ENCODE data around the gene SIGLEC11. TPM values are rescaled to one million over a fixed set of nuclear protein-coding genes. Genes with fewer than 3 reads are reported as not detected.

The SIGLEC11 gene
- polyA plus RNA-seq, 4 donors = 0.45 to 37.2 (median 0.80) TPM

- no peak overlapping the region for H3K27ac ChIP-seq (ENCODE audit: low read depth in 1 of 3, low read length in 2 of 3)
- FAIRE-seq (no peak), DNase-seq (no peak)
- 96 to 97% (median 97%) methylated on average over 8 of the region's 8 CpGs for WGBS, 3 donors
- H3K9me3 ChIP-seq (ENCODE audit: control insufficient read depth in 2 of 2, insufficient read depth in 1 of 2, low read depth in 1 of 2, low read length in 1 of 2) = no peaks in the 10 kb centered on the region
- peaks cover 18 to 94% (median 42%) of the 10 kb centered on the region in 3 donors for H3K36me3 ChIP-seq (ENCODE audit: control insufficient read depth in 3 of 3, insufficient read depth in 2 of 3, low read depth in 1 of 3, low read length in 3 of 3)
- H3K27me3 ChIP-seq (ENCODE audit: control insufficient read depth in 3 of 3, insufficient read depth in 3 of 3, low read length in 3 of 3) = no peaks in the 10 kb centered on the region
- H3K4me1 ChIP-seq (ENCODE audit: control insufficient read depth in 3 of 3, insufficient read depth in 2 of 3, low read depth in 1 of 3, low read length in 2 of 3) = peaks cover 0 to 2% (median 0%) of the 10 kb centered on the region in 3 donors
- no peak overlapping the region for H3K4me3 ChIP-seq (ENCODE audit: low read depth in 1 of 3, low read length in 3 of 3)
Observed at GRCh38 chr19:50001775-50002174, 40.8 kb upstream of the SIGLEC11 start.

GRCh38 chr19:50000841-50001557 lies 40.0 kb upstream of the SIGLEC11 start:
- no peak overlapping the region for H3K27ac ChIP-seq (ENCODE audit: low read depth in 1 of 3, low read length in 2 of 3)
- peaks cover 0 to 2% (median 0%) of the 10 kb centered on the region in 3 donors for H3K4me1 ChIP-seq (ENCODE audit: control insufficient read depth in 3 of 3, insufficient read depth in 2 of 3, low read depth in 1 of 3, low read length in 2 of 3)
- no peaks in the 10 kb centered on the region for H3K9me3 ChIP-seq (ENCODE audit: control insufficient read depth in 2 of 2, insufficient read depth in 1 of 2, low read depth in 1 of 2, low read length in 1 of 2)
- DNase-seq (no peak), FAIRE-seq (no peak)
- H3K27me3 ChIP-seq (ENCODE audit: control insufficient read depth in 3 of 3, insufficient read depth in 3 of 3, low read length in 3 of 3) = no peaks in the 10 kb centered on the region
- no peak overlapping the region for H3K4me3 ChIP-seq (ENCODE audit: low read depth in 1 of 3, low read length in 3 of 3)
- WGBS, 3 donors = 88 to 95% (median 89%) methylated on average over 16 of the region's 16 CpGs
- H3K36me3 ChIP-seq (ENCODE audit: control insufficient read depth in 3 of 3, insufficient read depth in 2 of 3, low read depth in 1 of 3, low read length in 3 of 3) = peaks cover 16 to 96% (median 42%) of the 10 kb centered on the region in 3 donors

DNA sequence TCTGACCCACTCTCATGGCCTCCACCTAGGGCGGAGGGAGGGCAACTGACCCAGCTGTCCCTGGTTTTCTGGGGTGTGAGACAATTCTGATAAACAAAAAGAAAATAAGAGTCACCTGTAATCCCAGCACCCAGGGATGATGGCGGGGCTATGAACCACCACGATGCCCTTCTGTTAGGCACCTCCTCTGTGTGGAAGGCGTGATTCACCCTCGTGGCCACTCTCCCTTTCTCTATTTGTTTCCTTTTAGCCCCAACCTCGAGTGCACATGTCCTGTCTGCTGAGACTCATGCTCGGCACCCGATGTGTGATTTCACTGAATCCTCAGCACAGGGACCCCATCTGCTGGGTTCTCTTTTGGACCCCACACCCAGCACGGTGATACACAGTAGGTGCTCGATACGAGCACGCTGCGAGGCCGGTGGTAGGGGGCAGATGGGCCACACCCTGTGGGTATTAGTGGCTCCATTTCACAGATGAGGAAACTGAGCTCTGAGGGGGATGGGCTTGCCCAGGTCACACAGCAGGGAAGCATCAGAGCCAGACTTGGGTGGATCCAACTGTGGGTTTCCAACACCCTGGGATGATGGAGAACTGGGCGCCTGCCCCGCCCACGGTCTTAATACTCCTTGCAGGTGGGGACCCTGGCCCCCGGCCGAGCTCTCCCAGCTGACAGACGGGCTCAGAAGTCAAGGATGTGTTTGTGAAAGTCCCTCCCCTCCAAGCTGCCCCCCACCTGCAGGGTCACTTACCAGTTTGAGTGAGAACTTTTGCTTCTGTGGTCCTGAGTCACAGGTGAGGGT lies 39.3 kb upstream of the SIGLEC11 start:
- Histone ChIP-seq H3K9me3 (ENCODE audit: control insufficient read depth in 2 of 2, insufficient read depth in 1 of 2, low read depth in 1 of 2, low read length in 1 of 2) (no peaks in the 10 kb centered on the region), H3K4me1 (ENCODE audit: control insufficient read depth in 3 of 3, insufficient read depth in 2 of 3, low read depth in 1 of 3, low read length in 2 of 3) (peaks cover 0 to 2% (median 0%) of the 10 kb centered on the region in 3 donors), H3K27me3 (ENCODE audit: control insufficient read depth in 3 of 3, insufficient read depth in 3 of 3, low read length in 3 of 3) (no peaks in the 10 kb centered on the region), H3K27ac (ENCODE audit: low read depth in 1 of 3, low read length in 2 of 3) (no peak overlapping the region), H3K36me3 (ENCODE audit: control insufficient read depth in 3 of 3, insufficient read depth in 2 of 3, low read depth in 1 of 3, low read length in 3 of 3) (peaks cover 16 to 96% (median 40%) of the 10 kb centered on the region in 3 donors), H3K4me3 (ENCODE audit: low read depth in 1 of 3, low read length in 3 of 3) (no peak overlapping the region)
- DNase-seq (no peak), FAIRE-seq (no peak)
- 90 to 94% (median 92%) methylated on average over 20 of the region's 20 CpGs for WGBS, 3 donors

DNA sequence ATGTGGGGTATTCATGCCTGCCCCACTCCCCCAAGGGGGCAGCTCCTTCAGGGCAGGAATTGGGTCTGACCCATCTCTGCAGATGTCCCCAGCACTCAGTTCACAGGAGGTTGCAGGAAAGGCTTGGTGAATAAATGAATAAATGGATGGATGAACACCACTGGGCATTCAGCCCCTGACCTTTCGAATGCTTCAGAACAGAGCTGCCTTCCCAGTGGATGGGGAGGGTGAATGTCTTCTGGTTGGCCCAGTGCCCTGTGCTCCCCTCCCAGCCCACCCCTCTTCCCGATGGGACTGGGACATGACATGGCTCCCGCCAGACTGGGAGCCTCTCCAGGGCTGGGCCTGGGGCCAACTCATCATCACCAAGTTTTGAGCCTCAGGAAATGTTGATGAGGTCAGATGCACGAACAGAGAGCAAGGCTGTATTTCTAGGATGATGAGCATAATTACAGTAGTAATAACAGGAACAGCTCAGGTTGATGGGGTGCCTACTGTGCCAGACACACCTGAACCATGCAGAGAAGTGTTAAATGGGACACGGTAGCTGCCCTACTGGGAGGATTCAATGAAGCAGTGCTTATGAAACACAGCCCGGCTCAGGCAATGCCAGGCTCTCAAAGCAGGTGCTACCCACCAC lies 38.5 kb upstream of the SIGLEC11 start:
- Histone ChIP-seq H3K36me3 (ENCODE audit: control insufficient read depth in 3 of 3, insufficient read depth in 2 of 3, low read depth in 1 of 3, low read length in 3 of 3) (peaks cover 16 to 96% (median 45%) of the 10 kb centered on the region in 3 donors), H3K27ac (ENCODE audit: low read depth in 1 of 3, low read length in 2 of 3) (no peak overlapping the region), H3K4me1 (ENCODE audit: control insufficient read depth in 3 of 3, insufficient read depth in 2 of 3, low read depth in 1 of 3, low read length in 2 of 3) (peaks cover 0 to 2% (median 0%) of the 10 kb centered on the region in 3 donors), H3K9me3 (ENCODE audit: control insufficient read depth in 2 of 2, insufficient read depth in 1 of 2, low read depth in 1 of 2, low read length in 1 of 2) (no peaks in the 10 kb centered on the region), H3K27me3 (ENCODE audit: control insufficient read depth in 3 of 3, insufficient read depth in 3 of 3, low read length in 3 of 3) (no peaks in the 10 kb centered on the region), H3K4me3 (ENCODE audit: low read depth in 1 of 3, low read length in 3 of 3) (no peak overlapping the region)
- FAIRE-seq = no peak
- no peak for DNase-seq
- WGBS, 3 donors = 71 to 89% (median 88%) methylated on average over 6 of the region's 6 CpGs

DNA sequence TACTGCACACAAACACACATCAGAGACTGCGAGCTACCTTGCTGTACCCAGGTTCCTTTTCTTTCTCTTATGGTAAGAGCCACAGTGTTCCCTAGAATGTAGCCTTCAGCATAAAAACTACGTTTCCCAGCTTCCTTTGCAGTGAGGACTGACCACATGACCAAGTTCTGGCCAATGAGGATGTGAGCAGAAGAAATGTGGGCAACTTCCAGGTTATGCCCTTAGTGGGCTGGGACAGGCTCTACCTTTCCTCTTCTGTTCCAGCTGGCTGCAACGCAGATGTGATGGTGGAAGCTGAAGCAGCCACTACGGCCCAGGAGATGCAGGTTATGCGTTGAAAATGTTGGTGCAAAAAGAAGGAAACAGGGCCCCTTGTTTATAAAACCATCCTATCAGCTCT lies 36.7 kb upstream of the SIGLEC11 start:
- 81 to 90% (median 87%) methylated on average over 5 of the region's 5 CpGs for WGBS, 3 donors
- Histone ChIP-seq H3K36me3 (ENCODE audit: control insufficient read depth in 3 of 3, insufficient read depth in 2 of 3, low read depth in 1 of 3, low read length in 3 of 3) (peaks cover 13 to 93% (median 52%) of the 10 kb centered on the region in 3 donors), H3K27ac (ENCODE audit: low read depth in 1 of 3, low read length in 2 of 3) (no peak overlapping the region), H3K4me3 (ENCODE audit: low read depth in 1 of 3, low read length in 3 of 3) (no peak overlapping the region), H3K9me3 (ENCODE audit: control insufficient read depth in 2 of 2, insufficient read depth in 1 of 2, low read depth in 1 of 2, low read length in 1 of 2) (no peaks in the 10 kb centered on the region), H3K4me1 (ENCODE audit: control insufficient read depth in 3 of 3, insufficient read depth in 2 of 3, low read depth in 1 of 3, low read length in 2 of 3) (no peaks in the 10 kb centered on the region), H3K27me3 (ENCODE audit: control insufficient read depth in 3 of 3, insufficient read depth in 3 of 3, low read length in 3 of 3) (no peaks in the 10 kb centered on the region)
- no peak for FAIRE-seq
- DNase-seq = peak; percentile 31 to 37

GRCh38 chr19:49988433-49988832 lies 27.5 kb upstream of the SIGLEC11 start:
- H3K27ac ChIP-seq (ENCODE audit: low read depth in 1 of 3, low read length in 2 of 3) = no peak overlapping the region
- H3K4me1 ChIP-seq (ENCODE audit: control insufficient read depth in 3 of 3, insufficient read depth in 2 of 3, low read depth in 1 of 3, low read length in 2 of 3) = peaks cover 0 to under 1% (median 0%) of the 10 kb centered on the region in 3 donors
- no peak for FAIRE-seq
- 88 to 92% (median 90%) methylated on average over 9 of the region's 9 CpGs for WGBS, 3 donors
- no peak overlapping the region for H3K4me3 ChIP-seq (ENCODE audit: low read depth in 1 of 3, low read length in 3 of 3)
- DNase-seq = no peak
- peaks cover 11 to 81% (median 28%) of the 10 kb centered on the region in 3 donors for H3K36me3 ChIP-seq (ENCODE audit: control insufficient read depth in 3 of 3, insufficient read depth in 2 of 3, low read depth in 1 of 3, low read length in 3 of 3)
- H3K27me3 ChIP-seq (ENCODE audit: control insufficient read depth in 3 of 3, insufficient read depth in 3 of 3, low read length in 3 of 3) = no peaks in the 10 kb centered on the region
- no peaks in the 10 kb centered on the region for H3K9me3 ChIP-seq (ENCODE audit: control insufficient read depth in 2 of 2, insufficient read depth in 1 of 2, low read depth in 1 of 2, low read length in 1 of 2)

DNA sequence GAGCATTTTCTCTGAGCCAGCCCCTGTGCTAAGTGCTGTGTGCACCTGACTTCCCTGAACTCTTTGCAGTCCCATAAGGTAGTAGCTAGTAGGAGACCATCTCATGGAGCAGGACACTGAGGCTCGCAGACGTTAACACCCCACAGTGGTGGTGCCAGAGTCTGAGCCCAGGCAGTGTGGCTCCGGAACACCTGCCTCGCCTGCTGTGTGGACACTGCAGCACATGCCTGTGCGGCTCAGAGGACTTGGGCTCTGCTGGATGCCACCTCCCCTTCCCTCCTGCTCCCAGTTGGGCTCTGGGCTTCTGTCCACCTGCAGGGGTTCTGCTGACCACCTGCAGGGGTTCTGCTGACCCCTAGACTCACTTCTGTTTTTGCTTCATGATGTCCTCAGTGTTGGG lies 27.0 kb upstream of the SIGLEC11 start:
- H3K4me1 ChIP-seq (ENCODE audit: control insufficient read depth in 3 of 3, insufficient read depth in 2 of 3, low read depth in 1 of 3, low read length in 2 of 3) = peaks cover 0 to 5% (median 0%) of the 10 kb centered on the region in 3 donors
- 97 to 99% (median 99%) methylated on average over 5 of the region's 5 CpGs for WGBS, 3 donors
- no peaks in the 10 kb centered on the region for H3K9me3 ChIP-seq (ENCODE audit: control insufficient read depth in 2 of 2, insufficient read depth in 1 of 2, low read depth in 1 of 2, low read length in 1 of 2)
- FAIRE-seq (no peak), DNase-seq (no peak)
- H3K4me3 ChIP-seq (ENCODE audit: low read depth in 1 of 3, low read length in 3 of 3) = no peak overlapping the region
- no peak overlapping the region for H3K27ac ChIP-seq (ENCODE audit: low read depth in 1 of 3, low read length in 2 of 3)
- H3K36me3 ChIP-seq (ENCODE audit: control insufficient read depth in 3 of 3, insufficient read depth in 2 of 3, low read depth in 1 of 3, low read length in 3 of 3) = peaks cover 11 to 84% (median 28%) of the 10 kb centered on the region in 3 donors
- H3K27me3 ChIP-seq (ENCODE audit: control insufficient read depth in 3 of 3, insufficient read depth in 3 of 3, low read length in 3 of 3) = no peaks in the 10 kb centered on the region

- H3K9me3 ChIP-seq (ENCODE audit: control insufficient read depth in 2 of 2, insufficient read depth in 1 of 2, low read depth in 1 of 2, low read length in 1 of 2) = no peaks in the 10 kb centered on the region
- WGBS, 3 donors = 16 to 43% (median 35%) methylated on average over 8 to 9 of the region's 9 CpGs
- H3K36me3 ChIP-seq (ENCODE audit: control insufficient read depth in 3 of 3, insufficient read depth in 2 of 3, low read depth in 1 of 3, low read length in 3 of 3) = peaks cover 11 to 77% (median 25%) of the 10 kb centered on the region in 3 donors
- DNase-seq (peak; percentile 80 to 96), FAIRE-seq (no peak)
- H3K4me3 ChIP-seq (ENCODE audit: low read depth in 1 of 3, low read length in 3 of 3) = no peak overlapping the region
- H3K27me3 ChIP-seq (ENCODE audit: control insufficient read depth in 3 of 3, insufficient read depth in 3 of 3, low read length in 3 of 3) = no peaks in the 10 kb centered on the region
- H3K27ac ChIP-seq (ENCODE audit: low read depth in 1 of 3, low read length in 2 of 3) = no peak overlapping the region
- peaks cover 0 to 13% (median 0%) of the 10 kb centered on the region in 3 donors for H3K4me1 ChIP-seq (ENCODE audit: control insufficient read depth in 3 of 3, insufficient read depth in 2 of 3, low read depth in 1 of 3, low read length in 2 of 3)
Observed at GRCh38 chr19:49987159-49987698, 26.3 kb upstream of the SIGLEC11 start.
